H1 (cell line): ENCODE measurements around the gene ELAVL1. TPM values are rescaled to one million over a fixed set of nuclear protein-coding genes. Genes with fewer than 3 reads are reported as not detected.

ENCODE experiments used
- CTCF ChIA-PET: fragments of 300-600 bp; sonication (Branson Sonifier 250); formaldehyde crosslinking; loops from one replicate; lab custom pipeline; 2021; ENCODE audit not compliant: partially characterized antibody; lab: Charles Lee
- POLR2A ChIA-PET: fragments of 300-600 bp; sonication (Branson Sonifier 250); formaldehyde crosslinking; loops from one replicate; lab custom pipeline; 2021; ENCODE audit warnings: inconsistent platforms; ENCODE audit not compliant: partially characterized antibody; lab: Charles Lee
- DNase-seq, 2 experiments: peaks; one replicate each; pipeline versions ENCODE4 v3.0.0 to v3.0.0-alpha.2; 2010 to 2022; ENCODE audit warnings: low spot score in 2 of 2, low read depth in 1 of 2, mixed read lengths in 1 of 2
- FAIRE-seq: peaks from 2 replicates; lab custom pipeline; 2011; peaks lifted over from hg19 to GRCh38; lab: Jason Lieb, UNC
- H2AFZ ChIP-seq: 2 replicates; pipeline ENCODE4 v1.8.1; 2012; ENCODE audit warnings: low read length, inconsistent platforms
- H2AK5ac ChIP-seq: 2 replicates; pipeline ENCODE4 v1.6.1; 2013; ENCODE audit warnings: low read depth, low read length
- H2BK120ac ChIP-seq: replicated peaks from 2 replicates; pipeline ENCODE3; 2013; ENCODE audit warnings: low read depth, low read length, inconsistent platforms
- H2BK12ac ChIP-seq: 2 replicates; pipeline ENCODE4 v1.6.1; 2013; ENCODE audit warnings: low read depth, low read length
- H2BK15ac ChIP-seq: 2 replicates; pipeline ENCODE4 v1.6.1; 2013; ENCODE audit warnings: low read length
- H2BK20ac ChIP-seq: 2 replicates; pipeline ENCODE4 v1.6.1; 2013; ENCODE audit warnings: low read length
- H2BK5ac ChIP-seq: 2 replicates; pipeline ENCODE4 v1.6.1; 2013; ENCODE audit warnings: low read depth, low read length
- H3K14ac ChIP-seq: 2 replicates; pipeline ENCODE4 v1.6.1; 2013; ENCODE audit warnings: inconsistent platforms; ENCODE audit not compliant: insufficient read length
- H3K18ac ChIP-seq: 2 replicates; pipeline ENCODE4 v1.6.1; 2013; ENCODE audit warnings: low read length; ENCODE audit errors: extremely low read depth
- H3K23ac ChIP-seq: 2 replicates; pipeline ENCODE4 v1.6.1; 2013; ENCODE audit warnings: inconsistent platforms; ENCODE audit not compliant: insufficient read length
- H3K23me2 ChIP-seq: 2 replicates; pipeline ENCODE4 v1.6.1; 2013; ENCODE audit warnings: low read depth, low read length
- H3K27ac ChIP-seq: 2 replicates; pipeline ENCODE4 v1.6.1; 2011; ENCODE audit warnings: low read depth, low read length, inconsistent platforms
- H3K27me3 ChIP-seq, 4 experiments: replicated peaks in 1 of 4; 1 replicate in 1 of 4; 2 replicates in 3 of 4; pipeline versions ENCODE4 v1.6.1 to v1.8.1; 2011 to 2013; ENCODE audit warnings: low read length in 3 of 4, mild to moderate bottlenecking in 3 of 4, inconsistent platforms in 2 of 4, mixed read lengths in 2 of 4, moderate library complexity in 1 of 4; ENCODE audit not compliant: control insufficient read depth in 3 of 4, insufficient read depth in 3 of 4; ENCODE audit errors: extremely low read depth in 1 of 4
- H3K36me3 ChIP-seq, 4 experiments: 2 replicates each; pipeline versions ENCODE4 v1.6.1 to v1.8.1; 2011 to 2013; ENCODE audit warnings: mild to moderate bottlenecking in 4 of 4, low read length in 3 of 4, moderate library complexity in 2 of 4, control low read depth in 1 of 4, inconsistent platforms in 1 of 4; ENCODE audit not compliant: insufficient read depth in 4 of 4, control insufficient read depth in 2 of 4
- H3K4ac ChIP-seq: replicated peaks from 2 replicates; pipeline ENCODE3; 2013; ENCODE audit warnings: low read length, low read depth, mixed read lengths, inconsistent platforms; ENCODE audit not compliant: insufficient read length
- H3K4me1 ChIP-seq, 4 experiments: replicated peaks in 1 of 4; 1 replicate in 1 of 4; 2 replicates in 3 of 4; pipeline versions ENCODE4 v1.6.1 to v1.8.1; 2011 to 2013; ENCODE audit warnings: low read length in 3 of 4, inconsistent platforms in 2 of 4, mixed read lengths in 1 of 4; ENCODE audit not compliant: insufficient read depth in 4 of 4, control insufficient read depth in 3 of 4
- H3K4me2 ChIP-seq, 2 experiments: 2 replicates each; pipeline versions ENCODE4 v1.6.1 to v1.8.1; 2011 to 2013; ENCODE audit warnings: low read depth in 2 of 2, low read length in 2 of 2, control low read depth in 1 of 2, inconsistent platforms in 1 of 2, mild to moderate bottlenecking in 1 of 2; ENCODE audit not compliant: insufficient read depth in 1 of 2
- H3K4me3 ChIP-seq, 4 experiments: fragments of 200-600, 300-600 bp in 1 of 4; sonication (generic), shearing (Covaris generic), sonication (Bioruptor Twin) in 1 of 4; 2 replicates each; pipeline versions ENCODE4 v1.5.1 to v1.8.1; 2011 to 2016; ENCODE audit warnings: low read length in 4 of 4, low read depth in 3 of 4, control low read depth in 2 of 4, inconsistent platforms in 2 of 4, mild to moderate bottlenecking in 2 of 4, mixed read lengths in 1 of 4, moderate library complexity in 1 of 4; ENCODE audit not compliant: insufficient read depth in 2 of 4; ENCODE audit errors: extremely low read depth in 1 of 4
- H3K56ac ChIP-seq: replicated peaks from 2 replicates; pipeline ENCODE3; 2013; ENCODE audit warnings: low read depth, mild to moderate bottlenecking, mixed read lengths, low read length, inconsistent platforms; ENCODE audit not compliant: insufficient read length
- H3K79me1 ChIP-seq: 2 replicates; pipeline ENCODE4 v1.6.1; 2013; ENCODE audit warnings: low read depth, low read length, control low read depth
- H3K79me2 ChIP-seq, 2 experiments: 2 replicates each; pipeline versions ENCODE4 v1.6.1 to v1.8.1; 2012 to 2013; ENCODE audit warnings: low read length in 2 of 2, mild to moderate bottlenecking in 2 of 2, inconsistent platforms in 1 of 2; ENCODE audit not compliant: insufficient read depth in 2 of 2, control insufficient read depth in 1 of 2
- H3K9ac ChIP-seq, 4 experiments: replicated peaks in 1 of 4; 1 replicate in 1 of 4; 2 replicates in 3 of 4; pipeline versions ENCODE4 v1.6.1 to v1.8.1; 2011 to 2013; ENCODE audit warnings: low read depth in 3 of 4, low read length in 3 of 4, control low read depth in 2 of 4, mild to moderate bottlenecking in 2 of 4, moderate library complexity in 2 of 4, inconsistent platforms in 1 of 4; ENCODE audit errors: extremely low read depth in 1 of 4
- H3K9me3 ChIP-seq, 2 experiments: 2 replicates each; pipeline versions ENCODE4 v1.6.1 to v1.8.1; 2012 to 2013; ENCODE audit warnings: mild to moderate bottlenecking in 2 of 2, moderate library complexity in 2 of 2, control low read depth in 1 of 2, inconsistent platforms in 1 of 2, low read depth in 1 of 2, low read length in 1 of 2, mixed read lengths in 1 of 2; ENCODE audit not compliant: insufficient read depth in 2 of 2
- H4K20me1 ChIP-seq, 2 experiments: replicated peaks in 1 of 2; 2 replicates each; pipeline versions ENCODE3 to v1.8.1; 2011 to 2013; ENCODE audit warnings: inconsistent platforms in 2 of 2, low read length in 2 of 2, mild to moderate bottlenecking in 1 of 2; ENCODE audit not compliant: insufficient read depth in 2 of 2, control insufficient read depth in 1 of 2
- H4K5ac ChIP-seq: 2 replicates; pipeline ENCODE4 v1.6.1; 2013; ENCODE audit warnings: low read length, low read depth, mixed read lengths, inconsistent platforms; ENCODE audit not compliant: insufficient read length
- H4K8ac ChIP-seq: 2 replicates; pipeline ENCODE4 v1.8.0; 2013; ENCODE audit warnings: mild to moderate bottlenecking, moderate library complexity, low read length, inconsistent platforms; ENCODE audit not compliant: insufficient read depth; ENCODE audit errors: extremely low read depth
- H4K91ac ChIP-seq: replicated peaks from 2 replicates; pipeline ENCODE3; 2013; ENCODE audit warnings: low read length, mixed read lengths, inconsistent platforms; ENCODE audit not compliant: insufficient read length
- BACH1 ChIP-seq: IDR thresholded peaks from 2 replicates; pipeline ENCODE4 v1.6.1; 2012; ENCODE audit warnings: low read length, improper control_type of control experiment
- BRCA1 ChIP-seq: IDR thresholded peaks from 2 replicates; pipeline ENCODE4 v1.6.1; 2012; ENCODE audit warnings: low read depth, low read length, improper control_type of control experiment
- CTBP2 ChIP-seq: IDR thresholded peaks from 2 replicates; pipeline ENCODE4 v1.7.0; 2011; ENCODE audit warnings: borderline replicate concordance, mild to moderate bottlenecking, moderate library complexity, mixed read lengths, low read length; ENCODE audit not compliant: insufficient read depth, insufficient read length
- EZH2 ChIP-seq: fragments of 200-600 bp; sonication (generic); IDR thresholded peaks from 2 replicates; pipeline ENCODE4 v1.7.1; 2012; ENCODE audit warnings: low read depth, mild to moderate bottlenecking, moderate library complexity, low read length, inconsistent platforms; ENCODE audit not compliant: severe bottlenecking
- RAD21 ChIP-seq, 2 experiments: IDR thresholded peaks in 1 of 2; conservative IDR thresholded peaks in 1 of 2; 2 replicates each; pipeline ENCODE4 v1.6.1; 2011; ENCODE audit warnings: low read depth in 2 of 2, low read length in 2 of 2, improper control_type of control experiment in 1 of 2, inconsistent platforms in 1 of 2, mild to moderate bottlenecking in 1 of 2, moderate library complexity in 1 of 2
- TCF12 ChIP-seq: IDR thresholded peaks from 2 replicates; pipeline ENCODE4 v1.6.1; 2011; ENCODE audit warnings: low read depth, mild to moderate bottlenecking, low read length
- WGBS, 2 experiments: shearing (Covaris generic) in 1 of 2; methylation state at CpG; one replicate each; pipeline versions ENCODE4 v1.1.6 to v1.1.7; 2013 to 2015; ENCODE audit warnings: low lambda C conversion rate in 2 of 2, mixed read lengths in 2 of 2, inconsistent platforms in 1 of 2, low coverage in 1 of 2, missing lambda C conversion rate in 1 of 2; ENCODE audit not compliant: insufficient replicate concordance in 2 of 2, insufficient coverage in 1 of 2, insufficient read length in 1 of 2; ENCODE audit errors: extremely low coverage in 1 of 2, missing lambda C conversion rate in 1 of 2; 5-methylcytosine and 5-hydroxymethylcytosine counted together
- polyA plus RNA-seq, 7 experiments: library from polyadenylated mRNA; depleted of rRNA in 3 of 7; stranded (reverse) in 5 of 7; unstranded in 2 of 7; fragments of >200 nt in 5 of 7; fragments of 200-250 nt in 2 of 7; gene quantifications; 1 replicate in 5 of 7; 2 replicates in 1 of 7; 4 replicates in 1 of 7; pipeline versions ENCODE4 v1.2.1 to v1.2.3, GENCODE V29; 2011 to 2013; ENCODE audit warnings: missing spikeins in 2 of 7, mixed read lengths in 2 of 7
- total RNA-seq: library from RNA; stranded (reverse); fragmentation: NEBNext Ultra II Directional; extraction: Animal tissue kit (Norgen Biotek cat#: 25700); gene quantifications from 2 replicates; pipeline ENCODE4 v1.2.1, GENCODE V29; 2021
- TF ChIP-seq, protein P1 (sequence below), 3 experiments: IDR thresholded peaks; 1 replicate in 2 of 3; 2 replicates in 1 of 3; pipeline versions ENCODE4 v1.5.1 to v1.6.1; 2011; ENCODE audit warnings: low read length in 3 of 3, mild to moderate bottlenecking in 3 of 3, inconsistent platforms in 2 of 3, low read depth in 1 of 3, moderate library complexity in 1 of 3; ENCODE audit not compliant: insufficient read depth in 1 of 3; ENCODE audit errors: control extremely low read depth in 1 of 3

Gene ELAVL1
- total and polyA plus RNA-seq, 2 of the 8 experiments (the other 6 are each of a cell fraction or from before 2014, with no cell fraction given) = 56.7 to 163 TPM

GRCh38 chr19:7933411-7933810 is 72.0 kb downstream of the ELAVL1 start:
- H2BK5ac ChIP-seq = no peak overlapping the region
- H3K9ac ChIP-seq = no peak overlapping the region
- no peak overlapping the region for H4K91ac ChIP-seq
- H3K27me3 ChIP-seq = no peaks in the 10 kb centered on the region
- no peaks in the 10 kb centered on the region for H3K9me3 ChIP-seq
- no peak overlapping the region for H3K18ac ChIP-seq
- 88% methylated on average over 9 of the region's 14 CpGs; no CpG with 5 or more reads in 1 of the 2 experiments for WGBS, 2 experiments
- no peak overlapping the region for H4K8ac ChIP-seq
- H2AFZ ChIP-seq = no peak overlapping the region
- no peak overlapping the region for H2AK5ac ChIP-seq
- H3K56ac ChIP-seq = no peak overlapping the region
- H2BK20ac ChIP-seq = no peak overlapping the region
- H2BK15ac ChIP-seq = no peak overlapping the region
- CTCF ChIA-PET = interaction anchor here (0.6 to 2.0 kb wide), 7 partner anchors 8 to 338 kb away, joined by 3 to 5 read pairs (median 3); partner anchors contain the start of gene TIMM44
- H4K20me1 ChIP-seq = peaks cover 6 to 10% of the 10 kb centered on the region in 2 experiments
- no peak overlapping the region for H4K5ac ChIP-seq
- H3K27ac ChIP-seq = no peak overlapping the region
- POLR2A ChIA-PET = interaction anchor here (10.4 kb wide), 1 partner anchor 8 kb away, joined by 205 read pairs; the partner anchor contains the start of gene TIMM44
- H3K23me2 ChIP-seq = no peaks in the 10 kb centered on the region
- no peak overlapping the region for H2BK120ac ChIP-seq
- TF ChIP-seq EZH2 (no peak), CTBP2 (no peak), BRCA1 (no peak), RAD21 (IDR thresholded peaks at IDR 0.05 in 1 of 2, conservative IDR thresholded peaks at IDR 0.05 in 1 of 2; ENCODE audit: low read depth in 2 of 2, low read length in 2 of 2) (peak; percentile 28 to 54; a peak in 3 of 4 replicates), TCF12 (no peak), BACH1 (no peak)
- TF ChIP-seq, protein P1, sequence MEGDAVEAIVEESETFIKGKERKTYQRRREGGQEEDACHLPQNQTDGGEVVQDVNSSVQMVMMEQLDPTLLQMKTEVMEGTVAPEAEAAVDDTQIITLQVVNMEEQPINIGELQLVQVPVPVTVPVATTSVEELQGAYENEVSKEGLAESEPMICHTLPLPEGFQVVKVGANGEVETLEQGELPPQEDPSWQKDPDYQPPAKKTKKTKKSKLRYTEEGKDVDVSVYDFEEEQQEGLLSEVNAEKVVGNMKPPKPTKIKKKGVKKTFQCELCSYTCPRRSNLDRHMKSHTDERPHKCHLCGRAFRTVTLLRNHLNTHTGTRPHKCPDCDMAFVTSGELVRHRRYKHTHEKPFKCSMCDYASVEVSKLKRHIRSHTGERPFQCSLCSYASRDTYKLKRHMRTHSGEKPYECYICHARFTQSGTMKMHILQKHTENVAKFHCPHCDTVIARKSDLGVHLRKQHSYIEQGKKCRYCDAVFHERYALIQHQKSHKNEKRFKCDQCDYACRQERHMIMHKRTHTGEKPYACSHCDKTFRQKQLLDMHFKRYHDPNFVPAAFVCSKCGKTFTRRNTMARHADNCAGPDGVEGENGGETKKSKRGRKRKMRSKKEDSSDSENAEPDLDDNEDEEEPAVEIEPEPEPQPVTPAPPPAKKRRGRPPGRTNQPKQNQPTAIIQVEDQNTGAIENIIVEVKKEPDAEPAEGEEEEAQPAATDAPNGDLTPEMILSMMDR (IDR thresholded peaks at IDR 0.05; ENCODE audit: control extremely low read depth in 1 of 3, insufficient read depth in 1 of 3, low read depth in 1 of 3, low read length in 3 of 3) = peak; percentile 42 to 69 (median 49)
- H3K79me1 ChIP-seq = no peaks in the 10 kb centered on the region
- H3K23ac ChIP-seq = no peak overlapping the region
- DNase-seq (no peak), FAIRE-seq (no peak)
- H3K4me1 ChIP-seq = no peaks in the 10 kb centered on the region
- H3K14ac ChIP-seq = no peak overlapping the region
- H3K4me3 ChIP-seq = no peak overlapping the region
- H2BK12ac ChIP-seq = no peak overlapping the region
- H3K79me2 ChIP-seq = no peaks in the 10 kb centered on the region
- H3K4ac ChIP-seq = no peak overlapping the region
- H3K4me2 ChIP-seq = no peak overlapping the region
- peaks cover 26 to 78% (median 55%) of the 10 kb centered on the region in 4 experiments for H3K36me3 ChIP-seq
